NB4 (cell line): ENCODE data around the gene RAP1GAP.

Source experiments
- POLR2A ChIP-seq: IDR thresholded peaks from 2 replicates; pipeline ENCODE4 v1.6.1; 2011; ENCODE audit warnings: mild to moderate bottlenecking; ENCODE audit not compliant: insufficient read length; ENCODE audit errors: extremely low read depth
- TF ChIP-seq, protein P1 (sequence below): IDR thresholded peaks from one replicate; pipeline ENCODE4 v1.5.1; 2012; ENCODE audit warnings: low read depth, low read length
- TF ChIP-seq, protein P2 (sequence below): IDR thresholded peaks from 2 replicates; pipeline ENCODE4 v1.6.1; 2011; ENCODE audit warnings: low read depth, low read length

DNA sequence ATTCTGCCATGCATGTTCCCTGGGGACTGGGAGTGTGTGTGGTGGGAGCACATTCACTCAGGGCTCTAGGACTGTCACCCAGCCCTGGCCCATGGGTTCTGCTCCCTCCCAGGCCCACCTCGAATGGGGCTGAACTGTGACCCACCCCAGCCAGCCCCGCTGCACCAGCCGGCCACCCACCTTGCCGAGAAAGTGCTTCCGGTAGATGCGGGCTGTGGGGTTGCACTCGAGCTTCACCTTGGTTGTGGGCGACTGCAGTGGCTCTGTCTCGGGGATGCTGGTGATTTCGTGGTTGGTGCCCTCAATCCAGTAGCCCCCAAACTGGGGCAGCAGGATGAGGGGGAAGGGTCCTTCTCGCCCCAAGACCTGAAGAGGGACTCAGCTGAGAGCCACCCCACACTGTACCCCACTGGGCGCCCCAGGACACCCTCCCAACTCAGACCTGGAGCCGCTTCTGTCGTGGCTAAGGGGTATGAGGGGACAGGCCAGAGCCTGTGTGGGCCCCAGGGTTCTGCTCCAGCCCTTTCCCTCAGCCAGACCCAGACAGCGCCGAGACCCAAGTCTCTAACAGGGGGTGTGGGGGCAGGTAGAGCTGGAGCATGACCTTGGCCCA lies 51.9 kb downstream of the RAP1GAP start:
- TF ChIP-seq, protein P1, sequence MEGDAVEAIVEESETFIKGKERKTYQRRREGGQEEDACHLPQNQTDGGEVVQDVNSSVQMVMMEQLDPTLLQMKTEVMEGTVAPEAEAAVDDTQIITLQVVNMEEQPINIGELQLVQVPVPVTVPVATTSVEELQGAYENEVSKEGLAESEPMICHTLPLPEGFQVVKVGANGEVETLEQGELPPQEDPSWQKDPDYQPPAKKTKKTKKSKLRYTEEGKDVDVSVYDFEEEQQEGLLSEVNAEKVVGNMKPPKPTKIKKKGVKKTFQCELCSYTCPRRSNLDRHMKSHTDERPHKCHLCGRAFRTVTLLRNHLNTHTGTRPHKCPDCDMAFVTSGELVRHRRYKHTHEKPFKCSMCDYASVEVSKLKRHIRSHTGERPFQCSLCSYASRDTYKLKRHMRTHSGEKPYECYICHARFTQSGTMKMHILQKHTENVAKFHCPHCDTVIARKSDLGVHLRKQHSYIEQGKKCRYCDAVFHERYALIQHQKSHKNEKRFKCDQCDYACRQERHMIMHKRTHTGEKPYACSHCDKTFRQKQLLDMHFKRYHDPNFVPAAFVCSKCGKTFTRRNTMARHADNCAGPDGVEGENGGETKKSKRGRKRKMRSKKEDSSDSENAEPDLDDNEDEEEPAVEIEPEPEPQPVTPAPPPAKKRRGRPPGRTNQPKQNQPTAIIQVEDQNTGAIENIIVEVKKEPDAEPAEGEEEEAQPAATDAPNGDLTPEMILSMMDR, result no peak
- no peak for TF ChIP-seq POLR2A
- TF ChIP-seq, protein P2, sequence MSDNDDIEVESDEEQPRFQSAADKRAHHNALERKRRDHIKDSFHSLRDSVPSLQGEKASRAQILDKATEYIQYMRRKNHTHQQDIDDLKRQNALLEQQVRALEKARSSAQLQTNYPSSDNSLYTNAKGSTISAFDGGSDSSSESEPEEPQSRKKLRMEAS, result no peak
